Uterus (tissue), 2 donors: ENCODE measurements around the gene DPCD.

ENCODE experiments used
- CTCF ChIP-seq, 4 experiments: fragments of 200-600 bp in 2 of 4; fragments of 450-650 bp in 2 of 4; sonication (generic) in 2 of 4; IDR thresholded peaks; one replicate each; pipeline ENCODE4 v1.5.1; 2016 to 2019; ENCODE audit warnings: antibody characterized with exemption in 4 of 4, mild to moderate bottlenecking in 2 of 4, moderate library complexity in 1 of 4
- POLR2A ChIP-seq, 2 donors: fragments of 450-650 bp; IDR thresholded peaks; one replicate each; pipeline ENCODE4 v1.6.1; 2016; ENCODE audit warnings: antibody characterized with exemption in 2 of 2, mild to moderate bottlenecking in 1 of 2, moderate library complexity in 1 of 2

DNA sequence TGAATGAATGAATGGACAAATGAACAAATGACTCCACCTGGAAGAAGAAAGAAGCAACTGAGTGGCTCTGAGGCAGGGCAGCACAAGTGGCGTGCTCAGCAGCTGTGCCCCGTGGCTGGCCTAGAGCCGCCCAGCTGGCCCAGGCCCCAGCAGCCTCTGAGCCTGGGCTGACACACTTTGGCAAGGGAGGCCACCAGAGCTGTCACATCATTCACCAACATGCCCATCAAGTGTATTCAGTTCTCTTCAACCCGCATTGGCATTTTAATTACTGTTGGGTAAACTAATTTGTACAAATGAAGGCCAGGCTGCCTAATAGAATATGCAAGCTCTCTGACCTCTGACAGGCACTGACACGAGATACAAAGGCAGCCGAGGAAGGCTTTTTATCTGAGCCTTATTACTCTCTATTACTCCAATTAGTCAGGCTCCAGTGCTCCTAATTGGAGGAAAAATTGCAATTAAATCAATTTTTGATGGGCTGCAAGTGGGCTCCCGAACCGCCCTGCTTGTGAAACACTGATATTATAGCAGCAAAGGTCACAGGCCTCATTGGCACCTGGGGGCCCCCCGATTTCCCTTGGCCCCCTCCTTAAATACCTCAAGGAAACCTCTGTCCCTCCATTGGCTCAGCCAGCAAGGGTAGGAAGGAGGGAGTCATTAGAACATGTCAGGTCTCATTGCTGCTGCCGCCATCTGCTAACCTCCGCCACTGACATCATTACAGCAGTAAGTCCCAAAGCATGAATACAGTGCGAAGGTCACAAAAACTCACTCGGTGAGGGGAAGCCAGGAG is 41.9 kb downstream of the DPCD start:
- no peak for TF ChIP-seq CTCF (IDR thresholded peaks at IDR 0.05)
- TF ChIP-seq POLR2A (IDR thresholded peaks at IDR 0.05), result no peak
